ENCODE measurements around the gene CFAP300.

Gene CFAP300

GRCh38 chr11:102010776-102011494, 36.3 kb upstream of the CFAP300 start:
- TF ChIP-seq, protein P1, sequence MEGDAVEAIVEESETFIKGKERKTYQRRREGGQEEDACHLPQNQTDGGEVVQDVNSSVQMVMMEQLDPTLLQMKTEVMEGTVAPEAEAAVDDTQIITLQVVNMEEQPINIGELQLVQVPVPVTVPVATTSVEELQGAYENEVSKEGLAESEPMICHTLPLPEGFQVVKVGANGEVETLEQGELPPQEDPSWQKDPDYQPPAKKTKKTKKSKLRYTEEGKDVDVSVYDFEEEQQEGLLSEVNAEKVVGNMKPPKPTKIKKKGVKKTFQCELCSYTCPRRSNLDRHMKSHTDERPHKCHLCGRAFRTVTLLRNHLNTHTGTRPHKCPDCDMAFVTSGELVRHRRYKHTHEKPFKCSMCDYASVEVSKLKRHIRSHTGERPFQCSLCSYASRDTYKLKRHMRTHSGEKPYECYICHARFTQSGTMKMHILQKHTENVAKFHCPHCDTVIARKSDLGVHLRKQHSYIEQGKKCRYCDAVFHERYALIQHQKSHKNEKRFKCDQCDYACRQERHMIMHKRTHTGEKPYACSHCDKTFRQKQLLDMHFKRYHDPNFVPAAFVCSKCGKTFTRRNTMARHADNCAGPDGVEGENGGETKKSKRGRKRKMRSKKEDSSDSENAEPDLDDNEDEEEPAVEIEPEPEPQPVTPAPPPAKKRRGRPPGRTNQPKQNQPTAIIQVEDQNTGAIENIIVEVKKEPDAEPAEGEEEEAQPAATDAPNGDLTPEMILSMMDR (IDR thresholded peaks at IDR 0.05; ENCODE audit: low read depth, low read length), result no peak
- no peak overlapping the region; the same call in 1 of the 2 replicates for H3K4me3 ChIP-seq (ENCODE audit: low read depth, low read length)

GRCh38 chr11:102012946-102013345, 34.3 kb upstream of the CFAP300 start:
- TF ChIP-seq, protein P1 (IDR thresholded peaks at IDR 0.05; ENCODE audit: low read depth, low read length), result no peak
- H3K4me3 ChIP-seq (ENCODE audit: low read depth, low read length), result no peak overlapping the region

GRCh38 chr11:102014756-102015155, 32.5 kb upstream of the CFAP300 start:
- H3K4me3 ChIP-seq (ENCODE audit: low read depth, low read length), result no peak overlapping the region
- TF ChIP-seq, protein P1 (IDR thresholded peaks at IDR 0.05; ENCODE audit: low read depth, low read length), result no peak

- H3K4me3 ChIP-seq (ENCODE audit: low read depth, low read length), result no peak overlapping the region
- TF ChIP-seq, protein P1 (IDR thresholded peaks at IDR 0.05; ENCODE audit: low read depth, low read length), result no peak
These were observed 30.2 kb upstream of the CFAP300 start for GRCh38 chr11:102017026-102017425.

GRCh38 chr11:102026217-102026616, 21.0 kb upstream of the CFAP300 start:
- H3K4me3 ChIP-seq (ENCODE audit: low read depth, low read length), result no peak overlapping the region
- TF ChIP-seq, protein P1 (IDR thresholded peaks at IDR 0.05; ENCODE audit: low read depth, low read length), result no peak

DNA sequence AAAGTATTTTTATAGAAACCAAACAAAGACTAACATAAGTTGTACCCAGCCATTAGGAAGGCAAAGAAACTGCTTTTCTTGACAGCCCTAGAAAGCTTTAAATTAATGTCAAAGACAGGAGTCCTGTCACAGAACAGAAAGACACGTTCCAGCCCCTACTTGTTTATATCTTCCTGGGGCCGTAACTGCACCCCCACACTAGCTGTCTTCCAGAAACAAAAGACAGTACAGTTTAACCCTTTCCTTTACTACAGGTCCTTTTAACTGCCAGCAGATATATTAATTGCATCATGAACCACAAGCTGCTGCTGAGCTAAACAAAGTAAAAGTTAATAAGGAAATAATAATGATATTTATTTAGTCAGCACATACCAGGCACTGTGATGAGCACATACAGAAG, 20.3 kb upstream of the CFAP300 start:
- TF ChIP-seq, protein P1 (IDR thresholded peaks at IDR 0.05; ENCODE audit: low read depth, low read length), result no peak
- H3K4me3 ChIP-seq (ENCODE audit: low read depth, low read length), result no peak overlapping the region

DNA sequence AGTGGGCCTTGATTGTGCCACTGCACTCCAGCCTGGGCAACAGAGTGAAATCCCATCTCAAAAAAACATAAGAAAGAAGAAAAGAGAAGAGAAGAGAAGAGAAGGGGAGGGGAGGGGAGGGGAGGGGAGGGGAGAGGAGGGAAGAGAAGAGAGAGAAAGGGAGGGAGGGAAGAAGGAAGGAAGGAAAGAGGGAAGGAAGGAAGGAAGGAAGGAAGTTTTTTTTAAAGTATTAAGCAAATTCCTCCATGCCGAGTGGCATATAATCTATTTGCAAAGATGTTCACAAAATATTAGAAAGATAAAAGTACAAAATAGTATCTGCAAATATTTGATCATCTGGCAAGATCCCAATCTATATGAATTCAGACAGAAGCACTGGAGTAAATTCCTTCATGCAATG, 10.5 kb upstream of the CFAP300 start:
- TF ChIP-seq, protein P1 (IDR thresholded peaks at IDR 0.05; ENCODE audit: low read depth, low read length), result no peak
- no peak overlapping the region for H3K4me3 ChIP-seq (ENCODE audit: low read depth, low read length)

Data from WI38 (cell line).